HepG2 (cell line): ENCODE measurements around the gene EMID1. TPM values are rescaled to one million over a fixed set of nuclear protein-coding genes. Genes with fewer than 3 reads are reported as not detected.

Experiments used
- ATAC-seq: fragments of 200-7000 bp; cut with Tn5 transposase; 3 replicates; pipeline ENCODE4 v1.9.1; 2020; ENCODE audit warnings: mild to moderate bottlenecking, moderate library complexity
- BruUV-seq: library from RNA; stranded (reverse); fragments of 400-500 nt; replicated peaks from 2 replicates; lab custom pipeline; 2021; lab: Mats Ljungman, UMichigan
- CTCF ChIA-PET: fragments of 300-600 bp; formaldehyde crosslinking; extraction: SDS; loops from one replicate; lab custom pipeline; 2021; ENCODE audit warnings: low total read pairs, inconsistent platforms, low intra/inter-chr PET ratio; lab: Yijun Ruan, JAX
- POLR2A ChIA-PET: fragments of 350-600 bp; sonication (Branson Sonifier 250); formaldehyde crosslinking; loops from one replicate; lab custom pipeline; 2020; ENCODE audit warnings: antibody characterized with exemption, inconsistent platforms; lab: Yijun Ruan, JAX
- DNase-seq: peaks from one replicate; pipeline ENCODE4 v3.0.0-alpha.2; 2015; ENCODE audit warnings: low spot score
- FAIRE-seq: peaks from 3 replicates; lab custom pipeline; 2011; peaks lifted over from hg19 to GRCh38; lab: Jason Lieb, UNC
- H2AFZ ChIP-seq: one replicate; pipeline ENCODE4 v1.6.1; 2011; ENCODE audit warnings: low read length, inconsistent platforms
- H3K27ac ChIP-seq: fragments of 300-600 bp; 3 replicates; pipeline ENCODE4 v1.8.0; 2011; ENCODE audit warnings: mixed run types, mild to moderate bottlenecking, mixed read lengths, low read length, inconsistent platforms; ENCODE audit not compliant: insufficient read depth; ENCODE audit errors: extremely low read length
- H3K27me3 ChIP-seq, 2 experiments: fragments of 200-600 bp in 1 of 2; 2 replicates in 1 of 2; 3 replicates in 1 of 2; pipeline versions ENCODE4 v1.6.0 to v1.8.0; 2011; ENCODE audit warnings: low read length in 2 of 2, mild to moderate bottlenecking in 2 of 2, moderate library complexity in 2 of 2, inconsistent platforms in 1 of 2; ENCODE audit not compliant: insufficient read depth in 2 of 2, control insufficient read depth in 1 of 2
- H3K36me3 ChIP-seq, 2 experiments: fragments of 200-600 bp in 1 of 2; replicated peaks in 1 of 2; 2 replicates in 1 of 2; 3 replicates in 1 of 2; pipeline versions ENCODE4 v1.5.1 to v1.8.0; 2011; ENCODE audit warnings: low read length in 2 of 2, inconsistent platforms in 1 of 2; ENCODE audit not compliant: insufficient read depth in 2 of 2, control insufficient read depth in 1 of 2
- H3K4me1 ChIP-seq: 2 replicates; pipeline ENCODE4 v1.5.1; 2012; ENCODE audit warnings: low read length, inconsistent platforms; ENCODE audit not compliant: insufficient read depth
- H3K4me2 ChIP-seq: 2 replicates; pipeline ENCODE4 v1.6.0; 2011; ENCODE audit warnings: low read depth, low read length, inconsistent platforms
- H3K4me3 ChIP-seq, 3 experiments: fragments of 200-600 bp in 1 of 3; sonication (generic), shearing (Covaris generic) in 1 of 3; replicated peaks in 1 of 3; 2 replicates each; pipeline ENCODE4 v1.5.1; 2011 to 2016; ENCODE audit warnings: low read length in 3 of 3, inconsistent platforms in 2 of 3, low read depth in 2 of 3, mild to moderate bottlenecking in 2 of 3, control low read depth in 1 of 3, mixed read lengths in 1 of 3; ENCODE audit not compliant: insufficient read depth in 1 of 3
- H3K79me2 ChIP-seq: one replicate; pipeline ENCODE4 v1.6.1; 2011; ENCODE audit warnings: low read length, inconsistent platforms; ENCODE audit not compliant: insufficient read depth
- H3K9ac ChIP-seq: 2 replicates; pipeline ENCODE4 v1.6.0; 2011; ENCODE audit warnings: mild to moderate bottlenecking, low read depth, low read length, inconsistent platforms; ENCODE audit not compliant: insufficient read depth
- H3K9me3 ChIP-seq: 2 replicates; pipeline ENCODE4 v1.5.1; 2012; ENCODE audit warnings: mild to moderate bottlenecking, low read length
- H4K20me1 ChIP-seq: 2 replicates; pipeline ENCODE4 v1.6.0; 2011; ENCODE audit warnings: inconsistent platforms, mild to moderate bottlenecking, low read length, moderate library complexity; ENCODE audit not compliant: insufficient read depth
- ADNP ChIP-seq: sonication (generic); formaldehyde crosslinking; IDR thresholded peaks from 2 replicates; pipeline ENCODE4 v1.4.0; 2020; ENCODE audit warnings: missing genetic modification reagents
- AHR ChIP-seq: IDR thresholded peaks from 2 replicates; pipeline ENCODE4 v1.6.1; 2018; ENCODE audit warnings: missing genetic modification reagents, missing compliant biosample characterization
- ARHGAP35 ChIP-seq: sonication (generic); formaldehyde crosslinking; IDR thresholded peaks from 2 replicates; pipeline ENCODE4 v1.9.0; 2022; ENCODE audit warnings: mild to moderate bottlenecking, inconsistent platforms, moderate library complexity, missing genetic modification reagents, borderline replicate concordance
- FOXA1 ChIP-seq, 2 experiments: fragments of 450-650 bp in 1 of 2; sonication (generic) in 1 of 2; formaldehyde crosslinking in 1 of 2; IDR thresholded peaks; 2 replicates each; pipeline versions ENCODE4 v1.4.0 to v1.6.1; 2016 to 2020; ENCODE audit warnings: missing genetic modification reagents in 1 of 2
- NAIF1 ChIP-seq: sonication (generic); formaldehyde crosslinking; IDR thresholded peaks from 2 replicates; pipeline ENCODE4 v1.5.0; 2020; ENCODE audit warnings: mild to moderate bottlenecking, missing genetic modification reagents, borderline replicate concordance
- PAWR ChIP-seq: sonication (generic); formaldehyde crosslinking; IDR thresholded peaks from 2 replicates; pipeline ENCODE4 v1.4.0; 2020; ENCODE audit warnings: missing genetic modification reagents, mild to moderate bottlenecking, borderline replicate concordance
- RXRA ChIP-seq: sonication (generic); formaldehyde crosslinking; IDR thresholded peaks from 2 replicates; pipeline ENCODE4 v1.5.1; 2020; ENCODE audit warnings: missing genetic modification reagents
- SP4 ChIP-seq: sonication (generic); formaldehyde crosslinking; IDR thresholded peaks from 2 replicates; pipeline ENCODE4 v1.8.1; 2023; ENCODE audit warnings: mild to moderate bottlenecking, missing genetic modification reagents
- SP5 ChIP-seq: IDR thresholded peaks from 2 replicates; pipeline ENCODE4 v1.6.1; 2016; ENCODE audit warnings: low read depth, borderline replicate concordance
- THRA ChIP-seq: sonication (generic); formaldehyde crosslinking; IDR thresholded peaks from 2 replicates; pipeline ENCODE4 v1.4.0; 2020; ENCODE audit warnings: missing genetic modification reagents, borderline replicate concordance
- YEATS2 ChIP-seq: sonication (generic); formaldehyde crosslinking; IDR thresholded peaks from 2 replicates; pipeline ENCODE4 v1.4.0; 2020; ENCODE audit warnings: missing genetic modification reagents, borderline replicate concordance
- ZNF136 ChIP-seq: sonication (generic); formaldehyde crosslinking; IDR thresholded peaks from 2 replicates; pipeline ENCODE4 v1.8.1; 2022; ENCODE audit warnings: low read depth, mild to moderate bottlenecking, moderate library complexity, missing genetic modification reagents
- ZNF382 ChIP-seq: sonication (generic); formaldehyde crosslinking; IDR thresholded peaks from 2 replicates; pipeline ENCODE4 v1.5.0; 2020; ENCODE audit warnings: missing genetic modification reagents, mild to moderate bottlenecking, borderline replicate concordance
- WGBS: methylation state at CpG from one replicate; pipeline ENCODE4 v1.1.6; 2017; ENCODE audit warnings: low lambda C conversion rate; 5-methylcytosine and 5-hydroxymethylcytosine counted together
- in situ Hi-C: cut with HindIII; loops from 2 replicates; pipeline ENCODE4 v1.10.0; 2017; ENCODE audit warnings: low pct_unique_long_range_greater_than_20kb; ENCODE audit not compliant: extremely low pct_ligation_motif_present
- intact Hi-C: fragments of 100-400 bp; cut with micrococcal nuclease; formaldehyde crosslinking; loops from one replicate; pipeline ENCODE4 v1.10.0; 2022; ENCODE audit not compliant: unreplicated experiment
- polyA plus RNA-seq, 8 experiments: library from polyadenylated mRNA; depleted of rRNA in 3 of 8; stranded (reverse) in 7 of 8; unstranded in 1 of 8; fragments of >200 nt; fragmentation: Illumina TruSeq in 4 of 8; extraction: Trizol in 4 of 8; gene quantifications; 2 replicates each; pipeline versions ENCODE4 v1.2.1 to v1.2.3, GENCODE V29; 2011 to 2016; ENCODE audit warnings: low read depth in 4 of 8, missing spikeins in 1 of 8, mixed read lengths in 1 of 8; ENCODE audit not compliant: insufficient read depth in 1 of 8
- total RNA-seq, 5 experiments: library from RNA; depleted of rRNA; stranded (reverse); fragments of >200 nt; fragmentation: Illumina TruSeq; extraction: Trizol; gene quantifications; 2 replicates each; pipeline ENCODE4 v1.2.3, GENCODE V29; 2016; ENCODE audit warnings: low read depth in 1 of 5
- TF ChIP-seq, protein P1 (sequence below): sonication (generic); formaldehyde crosslinking; IDR thresholded peaks from 2 replicates; pipeline ENCODE4 v1.5.1; 2020; ENCODE audit warnings: mild to moderate bottlenecking, missing genetic modification reagents, moderate library complexity
- TF ChIP-seq, protein P2 (sequence below): sonication (generic); formaldehyde crosslinking; IDR thresholded peaks from 2 replicates; pipeline ENCODE4 v1.4.0; 2020; ENCODE audit warnings: mild to moderate bottlenecking, missing genetic modification reagents
- TF ChIP-seq, protein P3 (sequence below): sonication (generic); formaldehyde crosslinking; IDR thresholded peaks from 2 replicates; pipeline ENCODE4 v1.8.0; 2022; ENCODE audit warnings: mild to moderate bottlenecking, missing genetic modification reagents, borderline replicate concordance

The EMID1 gene
- total and polyA plus RNA-seq, 2 of the 13 experiments (the other 11 are each of a cell fraction or from before 2014, with no cell fraction given) = 0.45 to 0.82 TPM

GRCh38 chr22:29230972-29231875, 25.5 kb downstream of the EMID1 start:
- H3K36me3 ChIP-seq = no peaks in the 10 kb centered on the region
- H3K4me1 ChIP-seq = peaks cover 34% of the 10 kb centered on the region
- no peaks in the 10 kb centered on the region for H3K9me3 ChIP-seq
- DNase-seq = no peak
- BruUV-seq = no TSS peak
- no peak overlapping the region for H3K9ac ChIP-seq
- no peak overlapping the region for H3K4me2 ChIP-seq
- in situ Hi-C loops (no loop called here), intact Hi-C loops (no loop called here)
- no peak overlapping the region for H2AFZ ChIP-seq
- TF ChIP-seq FOXA1 (IDR thresholded peaks at IDR 0.05) (no peak), FOXA1 (CRISPR knock-in tag; IDR thresholded peaks at IDR 0.05) (no peak), THRA (no peak), SP4 (CRISPR knock-in tag) (no peak), ARHGAP35 (no peak), ADNP (CRISPR knock-in tag) (no peak), NAIF1 (CRISPR knock-in tag) (no peak), RXRA (CRISPR knock-in tag) (no peak), PAWR (CRISPR knock-in tag) (no peak), AHR (CRISPR knock-in tag) (no peak), ZNF382 (CRISPR knock-in tag) (no peak), ZNF136 (CRISPR knock-in tag) (no peak), SP5 (no peak), YEATS2 (no peak)
- TF ChIP-seq, protein P1, sequence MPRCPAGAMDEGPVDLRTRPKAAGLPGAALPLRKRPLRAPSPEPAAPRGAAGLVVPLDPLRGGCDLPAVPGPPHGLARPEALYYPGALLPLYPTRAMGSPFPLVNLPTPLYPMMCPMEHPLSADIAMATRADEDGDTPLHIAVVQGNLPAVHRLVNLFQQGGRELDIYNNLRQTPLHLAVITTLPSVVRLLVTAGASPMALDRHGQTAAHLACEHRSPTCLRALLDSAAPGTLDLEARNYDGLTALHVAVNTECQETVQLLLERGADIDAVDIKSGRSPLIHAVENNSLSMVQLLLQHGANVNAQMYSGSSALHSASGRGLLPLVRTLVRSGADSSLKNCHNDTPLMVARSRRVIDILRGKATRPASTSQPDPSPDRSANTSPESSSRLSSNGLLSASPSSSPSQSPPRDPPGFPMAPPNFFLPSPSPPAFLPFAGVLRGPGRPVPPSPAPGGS (CRISPR knock-in tag) = no peak
- TF ChIP-seq, protein P2, sequence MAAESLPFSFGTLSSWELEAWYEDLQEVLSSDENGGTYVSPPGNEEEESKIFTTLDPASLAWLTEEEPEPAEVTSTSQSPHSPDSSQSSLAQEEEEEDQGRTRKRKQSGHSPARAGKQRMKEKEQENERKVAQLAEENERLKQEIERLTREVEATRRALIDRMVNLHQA (CRISPR knock-in tag) = no peak
- TF ChIP-seq, protein P3, sequence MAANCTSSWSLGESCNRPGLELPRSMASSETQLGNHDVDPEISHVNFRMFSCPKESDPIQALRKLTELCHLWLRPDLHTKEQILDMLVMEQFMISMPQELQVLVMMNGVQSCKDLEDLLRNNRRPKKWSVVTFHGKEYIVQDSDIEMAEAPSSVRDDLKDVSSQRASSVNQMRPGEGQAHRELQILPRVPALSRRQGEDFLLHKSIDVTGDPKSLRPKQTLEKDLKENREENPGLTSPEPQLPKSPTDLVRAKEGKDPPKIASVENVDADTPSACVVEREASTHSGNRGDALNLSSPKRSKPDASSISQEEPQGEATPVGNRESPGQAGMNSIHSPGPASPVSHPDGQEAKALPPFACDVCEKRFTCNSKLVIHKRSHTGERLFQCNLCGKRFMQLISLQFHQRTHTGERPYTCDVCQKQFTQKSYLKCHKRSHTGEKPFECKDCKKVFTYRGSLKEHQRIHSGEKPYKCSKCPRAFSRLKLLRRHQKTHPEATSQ (CRISPR knock-in tag) = no peak
- ChIA-PET POLR2A (no interaction called here), CTCF (no interaction called here)
- H3K79me2 ChIP-seq = no peaks in the 10 kb centered on the region
- FAIRE-seq = no peak
- no peak overlapping the region for H3K4me3 ChIP-seq
- no peak overlapping the region for H3K27ac ChIP-seq
- peaks cover 7 to 11% of the 10 kb centered on the region in 2 experiments; a peak in 4 of 5 replicates for H3K27me3 ChIP-seq
- no peaks in the 10 kb centered on the region for H4K20me1 ChIP-seq
- ATAC-seq = no peak
- 52% methylated on average over 12 of the region's 19 CpGs for WGBS
